Iris pigment epithelial cell (primary cell): ENCODE data around the gene CNN2.
"Not testable (repeated sequence)": the region's sequence is repeated elsewhere in the genome, so short reads cannot be mapped to it uniquely, and the experiment has no call there.

Source experiments
- DNase-seq: peaks from one replicate; pipeline ENCODE4 v3.0.0-alpha.2; 2011; ENCODE audit warnings: low read depth

Gene CNN2

GRCh38 chr19:1010586-1011510, 15.6 kb upstream of the CNN2 start:
- no peak for DNase-seq

- no peak for DNase-seq
These were observed 14.5 kb upstream of the CNN2 start for GRCh38 chr19:1011831-1012333.

- DNase-seq: no peak
These were observed 14.1 kb upstream of the CNN2 start for GRCh38 chr19:1012334-1012733.

GRCh38 chr19:1013218-1013617, 13.2 kb upstream of the CNN2 start:
- DNase-seq: no peak

GRCh38 chr19:1014161-1015060, 12.0 kb upstream of the CNN2 start:
- DNase-seq: no peak

- no peak for DNase-seq
These were observed 11.2 kb upstream of the CNN2 start for GRCh38 chr19:1015061-1015781.

- no peak for DNase-seq
These were observed 10.4 kb upstream of the CNN2 start for GRCh38 chr19:1015782-1016646.

GRCh38 chr19:1016647-1017114, 9.7 kb upstream of the CNN2 start:
- peak; percentile 78 for DNase-seq

GRCh38 chr19:1017115-1017905, 9.1 kb upstream of the CNN2 start:
- no peak for DNase-seq

GRCh38 chr19:1017906-1018305, 8.5 kb upstream of the CNN2 start:
- DNase-seq: no peak

- no peak for DNase-seq
These were observed 8.0 kb upstream of the CNN2 start for GRCh38 chr19:1018393-1018792.

- no peak for DNase-seq
These were observed 7.3 kb upstream of the CNN2 start for GRCh38 chr19:1018932-1019615.

GRCh38 chr19:1019616-1019961, 6.8 kb upstream of the CNN2 start:
- no peak for DNase-seq

- DNase-seq: no peak
These were observed 6.2 kb upstream of the CNN2 start for GRCh38 chr19:1019980-1020867.

- peak; percentile 97 for DNase-seq
These were observed 5.5 kb upstream of the CNN2 start, which contains the start of gene TMEM259 for GRCh38 chr19:1020868-1021425. Gene TMEM259 (minus strand): TSS chr19:1021123. CDS start chr19:1020996, 127 bp downstream.

- not testable (repeated sequence) for DNase-seq
These were observed 2.6 kb upstream of the CNN2 start for GRCh38 chr19:1023883-1024188.

- not testable (repeated sequence) for DNase-seq
These were observed 1.3 kb upstream of the CNN2 start for GRCh38 chr19:1025080-1025479.
